SIG-M5 (cell line): ENCODE results near the gene GLTP.

Source experiments
- DNase-seq: peaks from one replicate; lab custom pipeline; 2025; lab: John Stamatoyannopoulos, UW

The GLTP gene

GRCh38 chr12:109820816-109821381 is 59.4 kb downstream of the GLTP start:
- DNase-seq, result no peak

GRCh38 chr12:109818905-109819500 is 61.3 kb downstream of the GLTP start:
- DNase-seq, result no peak

DNA sequence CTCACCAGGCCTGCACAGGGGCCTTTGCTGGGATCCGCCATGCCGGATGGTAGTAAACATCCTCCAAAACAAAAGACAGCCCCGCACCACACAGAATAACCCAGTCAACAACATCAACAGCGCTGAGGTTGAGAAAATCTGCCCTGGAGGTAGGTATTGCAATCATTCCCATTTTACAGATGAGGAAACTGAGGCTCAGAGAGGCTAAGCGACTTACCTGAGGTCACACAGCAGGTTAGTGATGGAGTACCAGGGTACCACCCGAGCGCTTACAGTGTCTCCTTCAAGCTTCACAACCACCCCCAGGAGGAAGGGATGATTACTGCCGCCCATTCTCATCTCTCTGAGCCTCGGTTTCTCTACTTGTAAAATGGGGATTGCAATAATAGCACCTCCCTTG is 62.1 kb downstream of the GLTP start:
- no peak for DNase-seq

DNA sequence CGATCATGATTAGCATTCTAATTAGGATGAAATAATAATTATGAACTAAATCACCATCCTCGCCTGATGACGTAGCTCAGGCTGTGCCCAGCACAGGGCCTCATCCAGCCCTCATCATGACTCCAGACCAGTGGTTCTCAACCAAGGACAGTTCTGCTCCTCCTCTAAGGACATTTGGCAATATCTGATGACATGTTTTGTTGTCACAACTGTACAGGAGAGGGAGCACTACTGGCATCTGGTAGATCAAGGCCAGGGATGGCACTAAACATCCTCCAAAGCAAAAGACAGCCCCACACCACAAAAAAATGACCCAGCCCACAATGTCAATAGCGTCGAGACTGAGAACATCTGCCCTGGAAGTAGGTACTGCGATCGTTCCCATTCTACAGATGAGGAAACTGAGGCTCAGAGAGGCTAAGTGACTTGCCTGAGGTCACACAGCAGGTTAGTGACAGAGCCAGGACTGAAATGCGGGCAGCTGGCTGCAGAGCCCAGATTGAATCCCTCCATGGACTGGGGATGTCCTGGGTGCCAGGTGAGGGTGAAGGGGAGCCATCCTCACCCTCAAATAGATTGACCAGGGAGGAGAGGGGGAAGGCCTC is 62.6 kb downstream of the GLTP start:
- DNase-seq, result no peak

GRCh38 chr12:109816870-109817269 is 63.5 kb downstream of the GLTP start:
- DNase-seq, result no peak

DNA sequence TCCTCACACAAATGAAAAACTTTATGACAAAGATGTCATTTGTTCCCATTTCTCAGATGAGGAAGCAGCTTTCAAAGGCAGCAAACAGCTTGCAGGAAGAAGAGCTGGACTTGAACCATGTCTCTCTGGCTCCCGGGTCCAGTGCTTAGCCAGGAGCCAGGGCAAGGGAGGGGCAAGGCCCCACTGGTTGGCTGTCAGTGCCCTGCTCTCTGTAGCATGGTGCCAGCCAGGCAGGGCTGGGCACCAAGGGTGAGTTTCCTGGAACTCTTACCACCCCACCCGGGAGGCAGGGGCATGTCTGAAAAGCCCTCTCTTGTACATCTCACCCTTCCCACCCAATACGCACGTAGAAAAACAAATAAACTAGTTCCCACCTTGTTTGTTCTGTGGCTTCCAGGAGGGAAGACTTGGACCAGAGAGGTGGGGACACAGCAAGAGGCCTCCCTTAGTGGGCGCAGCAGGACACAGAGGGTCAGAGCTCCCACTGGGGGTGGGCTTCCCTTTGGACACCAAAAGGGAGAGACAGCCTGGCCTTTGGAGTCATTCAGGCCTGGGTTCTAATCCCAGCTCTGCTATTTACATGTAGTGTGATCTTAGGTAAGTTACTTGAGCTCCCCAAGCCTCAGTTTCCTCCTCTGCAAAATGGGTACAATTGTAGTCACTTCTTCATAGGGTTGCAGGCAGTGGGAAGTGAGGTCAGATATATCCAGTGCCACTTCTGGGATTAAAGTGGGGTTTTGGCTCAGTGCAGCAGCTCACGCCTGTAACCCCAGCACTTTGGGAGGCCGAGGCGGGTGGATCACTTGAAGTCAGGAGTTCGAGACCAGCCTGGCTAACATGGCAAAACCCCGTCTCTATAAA is 64.4 kb downstream of the GLTP start:
- no peak for DNase-seq

- no peak for DNase-seq
These were observed 65.1 kb downstream of the GLTP start for GRCh38 chr12:109815225-109815624.

GRCh38 chr12:109814600-109815150 is 65.7 kb downstream of the GLTP start:
- DNase-seq, result no peak

GRCh38 chr12:109813810-109814416 is 66.4 kb downstream of the GLTP start:
- DNase-seq, result no peak

- DNase-seq, result no peak
These were observed 68.7 kb downstream of the GLTP start for GRCh38 chr12:109811624-109811995.

DNA sequence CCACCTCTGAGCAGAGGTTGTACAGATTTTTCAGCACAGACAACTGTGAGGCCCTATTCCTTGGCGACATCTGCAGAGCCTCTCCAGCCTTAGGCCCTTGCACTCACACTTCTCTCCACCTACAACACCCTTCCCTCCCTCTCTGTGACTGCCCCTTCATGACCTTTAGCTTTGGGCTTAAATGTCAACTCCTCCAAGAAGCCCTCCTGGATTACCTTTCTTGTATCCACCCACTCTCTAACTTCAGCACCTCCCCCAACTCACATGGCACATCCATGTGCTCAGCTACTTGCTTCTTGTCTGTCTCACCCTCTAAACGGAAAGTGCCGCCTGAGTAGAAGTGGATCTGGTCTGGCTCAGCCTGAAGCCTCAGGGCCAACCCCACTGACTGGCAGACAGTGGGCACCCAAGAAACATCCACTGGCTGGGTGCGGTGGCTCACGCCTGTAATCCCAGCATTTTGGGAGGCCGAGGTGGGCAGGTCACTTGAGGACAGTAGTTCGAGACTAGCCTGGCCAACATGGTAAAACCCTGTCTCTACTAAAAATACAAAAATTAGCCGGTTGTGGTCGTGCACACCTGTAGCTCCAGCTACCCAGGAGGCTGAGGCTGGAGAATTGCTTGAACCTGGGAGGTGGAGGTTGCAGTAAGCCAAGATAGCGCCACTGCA is 69.3 kb downstream of the GLTP start:
- DNase-seq, result no peak

GRCh38 chr12:109808876-109809646 is 71.3 kb downstream of the GLTP start:
- DNase-seq, result no peak

- DNase-seq, result no peak
These were observed 72.2 kb downstream of the GLTP start for GRCh38 chr12:109807954-109808643.

GRCh38 chr12:109804820-109805761 is 75.2 kb downstream of the GLTP start:
- DNase-seq, result no peak

DNA sequence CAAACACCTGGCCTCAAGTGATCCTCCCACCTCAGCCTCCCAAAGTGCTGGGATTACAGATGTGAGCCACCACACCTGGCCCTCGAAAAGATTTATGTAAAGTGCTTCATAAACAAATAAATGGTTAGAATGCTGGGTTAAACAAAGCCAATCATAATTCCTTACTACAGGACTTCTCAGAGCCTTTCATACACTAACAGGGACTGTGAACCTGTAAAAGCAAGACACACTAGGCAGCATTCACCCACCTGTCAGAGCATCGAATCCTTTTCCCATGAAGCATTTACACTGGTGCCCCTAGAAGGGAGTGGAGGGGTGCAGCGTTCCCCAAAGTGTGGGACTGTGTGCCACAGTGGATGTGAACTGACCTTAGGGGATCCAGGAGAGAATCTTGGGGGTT is 76.7 kb downstream of the GLTP start:
- no peak for DNase-seq

DNA sequence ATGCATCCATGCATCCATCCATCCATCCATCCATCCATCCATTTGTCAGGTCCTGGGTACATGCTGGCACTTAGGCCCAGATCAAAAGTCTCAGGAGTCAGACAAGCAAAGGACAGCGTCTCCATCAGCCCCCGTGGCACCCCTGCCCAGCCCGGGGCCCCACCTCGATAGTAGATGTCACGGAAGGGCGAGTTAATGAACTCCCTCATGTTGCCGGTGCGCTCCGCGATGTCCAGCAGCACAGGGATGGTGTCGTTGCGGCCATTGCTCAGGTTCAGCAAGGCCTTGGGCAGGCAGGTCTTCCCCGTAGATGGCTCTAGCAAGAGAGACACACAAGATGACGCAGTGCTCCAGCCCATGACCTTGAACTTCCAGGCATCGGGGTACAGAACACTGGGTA is 77.5 kb downstream of the GLTP start:
- DNase-seq, result no peak
